Amniotic epithelial cell (primary cell): ENCODE results near the gene ANKRD44.

Experiments used
- DNase-seq: peaks from one replicate; pipeline ENCODE4 v3.0.0-alpha.2; 2010; ENCODE audit warnings: low read depth

Gene ANKRD44

GRCh38 chr2:196957442-196957841, 353.1 kb downstream of the ANKRD44 start:
- DNase-seq = no peak

- no peak for DNase-seq
Measured at GRCh38 chr2:196956069-196956468, 354.5 kb downstream of the ANKRD44 start.

- DNase-seq = no peak
Measured at GRCh38 chr2:196955036-196955435, 355.5 kb downstream of the ANKRD44 start.

GRCh38 chr2:196954001-196954400, 356.6 kb downstream of the ANKRD44 start:
- DNase-seq = no peak

GRCh38 chr2:196952936-196953335, 357.6 kb downstream of the ANKRD44 start:
- no peak for DNase-seq

GRCh38 chr2:196951973-196952372, 358.6 kb downstream of the ANKRD44 start:
- DNase-seq = no peak

GRCh38 chr2:196949116-196949515, 361.5 kb downstream of the ANKRD44 start:
- DNase-seq = no peak

- no peak for DNase-seq
Measured at GRCh38 chr2:196944570-196944969, 366.0 kb downstream of the ANKRD44 start.

GRCh38 chr2:196941398-196942078, 369.0 kb downstream of the ANKRD44 start:
- no peak for DNase-seq

GRCh38 chr2:196939371-196939770, 371.2 kb downstream of the ANKRD44 start:
- no peak for DNase-seq
